NCI-H2227 treated with DMSO at 0.1 percent for 48 hours (cell line): ENCODE measurements around the gene S100A4.

Experiments
- DNase-seq: peaks from one replicate; lab custom pipeline; 2025; lab: John Stamatoyannopoulos, UW

S100A4 gene

DNA sequence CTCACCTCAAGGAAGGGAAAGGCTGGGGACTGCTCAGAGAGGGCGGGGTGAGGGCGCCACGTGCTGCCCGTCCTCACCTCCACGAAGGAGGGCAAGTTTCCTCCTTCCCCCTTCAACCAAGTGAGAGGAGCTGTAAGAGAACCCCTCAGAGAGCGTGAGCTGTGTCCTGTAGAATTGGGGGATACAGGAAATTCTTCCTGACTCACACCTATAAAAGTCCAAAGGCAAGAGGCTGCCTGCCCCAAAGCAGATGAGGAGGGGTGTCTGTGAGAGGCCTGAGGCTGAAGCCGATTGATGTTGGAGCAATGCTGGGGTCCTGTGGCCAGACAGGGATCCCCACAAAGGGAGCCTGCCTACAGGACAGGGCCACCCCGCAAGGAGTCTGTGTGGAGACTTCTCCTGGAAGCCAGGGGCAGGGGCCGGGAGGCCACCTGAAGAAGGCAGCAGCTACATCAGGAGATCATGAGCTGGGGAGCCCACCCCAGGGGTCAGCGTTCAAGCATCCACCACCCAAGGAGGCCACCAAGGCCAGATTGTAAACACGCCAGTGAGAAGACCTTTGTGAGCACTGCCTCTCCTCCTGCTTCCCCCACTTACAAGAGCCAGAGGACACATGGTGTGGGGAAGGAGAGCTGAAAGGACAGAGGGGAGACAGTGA, 37.6 kb downstream of the S100A4 start:
- no peak for DNase-seq

DNA sequence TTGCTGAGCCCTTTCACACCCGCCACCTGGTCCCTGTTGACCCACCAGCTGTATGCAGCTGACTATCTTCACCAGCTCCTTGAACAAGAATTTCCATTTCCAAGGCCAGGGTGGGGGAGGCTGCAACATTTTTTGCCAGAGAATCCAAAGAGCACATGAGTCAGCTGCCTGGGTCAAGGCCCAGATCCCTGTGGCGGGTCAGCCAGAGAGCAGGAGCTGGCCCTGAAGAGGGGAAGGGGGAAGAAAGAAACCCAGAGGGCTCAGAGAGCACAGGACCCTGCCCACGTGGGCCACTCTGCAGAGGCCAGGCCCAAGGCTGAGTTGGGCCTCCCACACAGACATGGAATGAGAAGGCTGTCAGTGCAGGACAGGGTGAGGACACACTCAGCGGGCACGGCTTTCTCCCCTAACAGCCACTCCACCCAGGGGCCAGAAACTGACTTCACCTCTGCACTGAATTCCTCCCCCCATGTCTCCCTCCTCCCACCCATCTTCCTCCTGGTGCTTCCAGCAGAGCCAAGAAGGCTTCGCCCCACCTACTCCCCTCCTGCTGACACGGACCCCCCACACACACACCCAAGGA, 38.7 kb downstream of the S100A4 start:
- DNase-seq, result no peak

DNA sequence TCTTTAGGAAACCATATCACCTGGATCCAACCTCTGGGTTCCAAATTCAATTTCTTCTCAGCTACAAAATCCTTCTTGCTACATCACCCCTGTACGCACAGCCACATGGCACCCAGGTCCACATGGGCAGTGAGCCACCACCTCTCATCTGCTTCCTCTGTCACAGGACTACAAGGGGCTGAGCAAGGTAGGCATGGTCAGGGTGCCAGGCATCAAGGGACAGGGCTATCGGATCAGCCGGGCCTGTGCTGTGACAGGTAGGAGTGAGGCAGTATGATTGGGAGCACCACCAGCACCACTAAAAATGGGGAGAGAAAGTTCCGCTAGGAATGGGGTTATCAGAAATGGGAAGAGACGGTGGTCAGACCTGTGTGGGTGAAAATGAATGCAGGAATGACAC, 39.2 kb downstream of the S100A4 start:
- DNase-seq, result no peak

DNA sequence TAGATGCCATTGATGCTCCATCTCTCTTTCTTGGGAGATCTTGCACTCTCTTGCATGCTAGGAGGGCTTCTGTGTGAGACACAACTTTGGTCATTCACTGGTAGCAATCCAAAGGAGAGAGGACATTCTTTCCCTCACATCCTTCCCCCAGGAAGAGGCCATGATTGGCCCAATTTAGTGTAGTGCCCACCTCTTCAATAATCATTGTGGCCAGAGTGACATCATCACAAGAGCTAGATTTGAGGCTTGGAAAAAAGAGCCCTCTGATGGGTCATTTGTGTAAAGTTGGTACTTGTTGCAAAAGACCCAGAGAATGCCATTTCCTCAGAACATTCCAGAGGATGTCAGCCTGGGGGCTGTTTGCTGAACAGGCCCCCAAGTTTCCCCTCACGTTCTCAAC, 40.0 kb downstream of the S100A4 start:
- DNase-seq, result no peak

DNA sequence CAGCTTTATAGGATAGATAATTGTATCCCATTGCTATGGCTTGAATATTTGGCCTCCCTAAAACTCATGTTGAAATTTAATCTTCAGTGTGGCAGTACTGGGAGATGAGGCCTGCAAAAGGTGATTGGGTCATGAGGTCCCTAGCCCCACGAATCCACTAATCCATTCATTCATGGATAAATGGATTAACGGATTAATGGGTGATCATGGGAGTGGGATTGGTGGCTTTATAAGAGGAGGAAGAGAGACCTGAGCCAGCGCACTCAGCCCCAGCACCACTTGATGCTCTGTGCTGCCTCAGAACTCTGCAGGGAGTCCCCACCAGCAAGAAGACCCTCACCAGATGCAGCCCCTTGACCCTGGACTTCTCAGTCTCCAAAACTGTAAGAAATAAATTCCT, 41.8 kb downstream of the S100A4 start:
- DNase-seq, result no peak

DNA sequence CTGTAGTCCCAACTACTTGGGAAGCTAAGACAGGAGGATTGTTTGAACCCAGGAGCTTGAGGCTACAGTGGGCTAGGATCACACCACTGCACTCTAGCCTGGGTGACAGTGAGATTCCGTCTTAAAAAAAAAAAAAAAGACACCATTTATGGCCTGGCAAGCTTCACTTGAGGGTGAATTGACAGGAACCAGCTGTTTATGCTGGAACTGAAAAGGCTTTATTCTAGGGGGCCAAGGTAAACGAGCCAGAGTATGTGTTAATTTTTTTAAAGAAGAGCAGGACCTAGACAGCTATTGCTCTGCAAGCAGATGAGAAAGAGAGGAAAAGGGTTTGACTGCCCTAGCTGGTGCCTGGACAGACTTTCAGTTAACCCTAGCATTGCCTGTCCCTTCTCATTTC, 46.9 kb downstream of the S100A4 start:
- no peak for DNase-seq

DNA sequence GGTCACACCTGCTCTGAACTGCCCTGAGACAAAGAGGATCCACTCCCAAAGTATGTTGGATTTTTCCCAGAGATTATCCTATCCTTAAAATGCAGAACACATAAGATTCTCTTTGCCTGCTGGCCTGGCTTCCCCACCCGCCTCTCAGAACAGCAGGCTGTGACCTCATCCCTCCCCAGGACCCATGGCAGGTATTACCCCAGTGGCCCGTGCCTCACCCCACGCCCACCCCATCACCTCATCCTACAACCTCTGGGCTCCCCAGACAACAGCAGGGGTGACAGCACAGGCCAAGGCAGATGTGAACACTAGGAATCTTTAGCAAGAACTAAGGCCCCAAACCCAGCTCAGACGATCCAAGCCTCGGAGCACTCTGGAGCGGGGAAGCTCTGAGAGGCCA, 50.1 kb downstream of the S100A4 start:
- DNase-seq, result no peak

DNA sequence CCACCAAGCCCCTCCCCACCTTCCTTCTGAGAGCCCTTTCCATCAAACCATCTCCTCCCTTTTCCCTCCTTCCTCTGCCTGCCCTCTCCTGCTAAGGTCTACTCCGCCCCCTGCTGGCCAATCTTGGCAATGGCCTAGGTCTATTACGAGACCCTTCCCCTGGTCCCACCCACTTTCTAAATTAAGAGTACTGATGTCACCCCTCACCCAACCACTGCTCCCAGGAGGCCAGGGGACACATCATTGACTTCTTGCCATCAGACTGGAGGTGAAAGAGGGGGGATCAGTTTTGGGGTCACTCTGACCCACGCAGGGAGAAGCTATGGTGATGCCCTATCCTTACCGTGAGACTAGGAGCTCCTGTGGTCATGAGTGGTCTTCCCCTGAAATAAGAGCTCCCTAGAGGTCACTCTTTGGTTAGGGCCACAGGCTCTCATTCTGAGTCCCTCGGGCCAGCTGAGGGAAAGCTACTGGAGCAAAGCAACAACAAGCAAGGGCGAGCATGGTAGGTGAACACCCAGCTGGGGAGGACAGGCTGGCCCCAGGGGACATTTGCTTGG, 50.5 kb downstream of the S100A4 start:
- peak; percentile 67 for DNase-seq
